Eye (tissue), 1 donor: ENCODE measurements around the gene GATA3.
A peak's percentile ranks its signal among the peaks of the same experiment; 100 is the strongest.

Source experiments
- DNase-seq: peaks from one replicate; pipeline ENCODE4 v3.0.0-alpha.2; 2015

The GATA3 gene

GRCh38 chr10:8051109-8051821 is 3.2 kb upstream of the GATA3 start:
- DNase-seq, result peak; percentile 77

GRCh38 chr10:8051851-8052257 is 2.6 kb upstream of the GATA3 start:
- no peak for DNase-seq

GRCh38 chr10:8052341-8052955 is 2.0 kb upstream of the GATA3 start:
- DNase-seq, result peak; percentile 85

- no peak for DNase-seq
These were observed 1.5 kb upstream of the GATA3 start for GRCh38 chr10:8052956-8053445.

GRCh38 chr10:8053446-8054243 is 843 bp upstream of the GATA3 start:
- DNase-seq, result peak; percentile 94

GRCh38 chr10:8054244-8054493 is 319 bp upstream of the GATA3 start:
- DNase-seq, result no peak

- DNase-seq, result peak; percentile 63
These were observed 1.2 kb downstream of the GATA3 start for GRCh38 chr10:8055420-8056349.

- no peak for DNase-seq
These were observed 1.9 kb downstream of the GATA3 start for GRCh38 chr10:8056378-8056777.

GRCh38 chr10:8056871-8057331 is 2.4 kb downstream of the GATA3 start:
- peak; percentile 66 for DNase-seq

- DNase-seq, result peak; percentile 44
These were observed 3.3 kb downstream of the GATA3 start for GRCh38 chr10:8057636-8058273.

GRCh38 chr10:8058274-8059111 is 4.0 kb downstream of the GATA3 start:
- no peak for DNase-seq

GRCh38 chr10:8059191-8059936 is 4.9 kb downstream of the GATA3 start:
- no peak for DNase-seq

GRCh38 chr10:8060010-8060703 is 5.7 kb downstream of the GATA3 start:
- DNase-seq, result peak; percentile 82

GRCh38 chr10:8060704-8061121 is 6.2 kb downstream of the GATA3 start:
- DNase-seq, result peak; percentile 48

GRCh38 chr10:8061274-8062211 is 7.1 kb downstream of the GATA3 start:
- peak; percentile 43 for DNase-seq

- DNase-seq, result peak; percentile 26
These were observed 8.8 kb downstream of the GATA3 start for GRCh38 chr10:8063128-8063908.

- peak; percentile 26 for DNase-seq
These were observed 9.4 kb downstream of the GATA3 start for GRCh38 chr10:8063935-8064334.

GRCh38 chr10:8064436-8064835 is 9.9 kb downstream of the GATA3 start:
- DNase-seq, result no peak
